BLaER1 (cell line): Measurements from ENCODE around the gene KAZN.

ENCODE experiments used
- H3K27ac ChIP-seq: shearing (Covaris generic); formaldehyde crosslinking; 2 replicates; pipeline ENCODE4 v1.8.1; 2022
- H3K27me3 ChIP-seq: shearing (Covaris generic); formaldehyde crosslinking; 2 replicates; pipeline ENCODE4 v1.8.1; 2022
- H3K36me3 ChIP-seq: shearing (Covaris generic); formaldehyde crosslinking; 2 replicates; pipeline ENCODE4 v1.8.1; 2022
- H3K4me1 ChIP-seq: shearing (Covaris generic); formaldehyde crosslinking; 2 replicates; pipeline ENCODE4 v1.8.1; 2022
- H3K4me2 ChIP-seq: shearing (Covaris generic); formaldehyde crosslinking; 2 replicates; pipeline ENCODE4 v1.8.1; 2022
- H3K4me3 ChIP-seq: shearing (Covaris generic); formaldehyde crosslinking; 2 replicates; pipeline ENCODE4 v1.8.1; 2022
- H3K9ac ChIP-seq: shearing (Covaris generic); formaldehyde crosslinking; 2 replicates; pipeline ENCODE4 v1.8.1; 2022
- H3K9me3 ChIP-seq: shearing (Covaris generic); formaldehyde crosslinking; 2 replicates; pipeline ENCODE4 v1.8.1; 2022
- H4K20me1 ChIP-seq: shearing (Covaris generic); formaldehyde crosslinking; 2 replicates; pipeline ENCODE4 v1.8.1; 2022
- Cebpa-rat ChIP-seq: shearing (Covaris generic); IDR thresholded peaks from 2 replicates; pipeline ENCODE4 v1.8.1; 2022

The KAZN gene

GRCh38 chr1:14993414-14993813, 394.9 kb downstream of the KAZN start:
- Histone ChIP-seq H3K4me3 (no peak overlapping the region), H3K9ac (no peak overlapping the region), H3K4me1 (peaks cover 57% of the 10 kb centered on the region), H3K27ac (no peak overlapping the region), H3K4me2 (peak overlapping the region; percentile 60), H3K27me3 (no peaks in the 10 kb centered on the region), H3K36me3 (no peaks in the 10 kb centered on the region), H3K9me3 (no peaks in the 10 kb centered on the region), H4K20me1 (peaks cover 55% of the 10 kb centered on the region)
- no peak for TF ChIP-seq Cebpa-rat

- Histone ChIP-seq H3K4me3 (no peak overlapping the region), H3K27me3 (no peaks in the 10 kb centered on the region), H3K9ac (0 out of 2 replicates have a peak overlapping the region, but pooled peaks have one; percentile 19), H3K4me2 (peak overlapping the region; percentile 60), H3K4me1 (peaks cover 50% of the 10 kb centered on the region), H3K27ac (peak overlapping the region; percentile 41), H3K36me3 (no peaks in the 10 kb centered on the region), H4K20me1 (peaks cover 52% of the 10 kb centered on the region), H3K9me3 (no peaks in the 10 kb centered on the region)
- 0 out of 2 replicates have a peak, but pooled peaks have one; percentile 49 for TF ChIP-seq Cebpa-rat
Measured at GRCh38 chr1:14994148-14994547, 395.7 kb downstream of the KAZN start.

GRCh38 chr1:14994841-14995437, 396.5 kb downstream of the KAZN start:
- peaks cover 47% of the 10 kb centered on the region for H3K4me1 ChIP-seq
- no peaks in the 10 kb centered on the region for H3K27me3 ChIP-seq
- peak overlapping the region; percentile 41 for H3K27ac ChIP-seq
- peaks cover 53% of the 10 kb centered on the region for H4K20me1 ChIP-seq
- TF ChIP-seq Cebpa-rat, result no peak
- H3K36me3 ChIP-seq, result no peaks in the 10 kb centered on the region
- H3K4me2 ChIP-seq, result peak overlapping the region; percentile 60
- no peak overlapping the region for H3K9ac ChIP-seq
- no peaks in the 10 kb centered on the region for H3K9me3 ChIP-seq
- no peak overlapping the region for H3K4me3 ChIP-seq

- no peaks in the 10 kb centered on the region for H3K36me3 ChIP-seq
- H3K4me1 ChIP-seq, result peaks cover 54% of the 10 kb centered on the region
- H3K27me3 ChIP-seq, result no peaks in the 10 kb centered on the region
- no peaks in the 10 kb centered on the region for H3K9me3 ChIP-seq
- peaks cover 62% of the 10 kb centered on the region for H4K20me1 ChIP-seq
- H3K4me2 ChIP-seq, result peak overlapping the region; percentile 44
- H3K4me3 ChIP-seq, result no peak overlapping the region
- TF ChIP-seq Cebpa-rat, result no peak
- peak overlapping the region; percentile 53 for H3K27ac ChIP-seq
- H3K9ac ChIP-seq, result 0 out of 2 replicates have a peak overlapping the region, but pooled peaks have one; percentile 31
Measured at GRCh38 chr1:14996133-14997050, 397.9 kb downstream of the KAZN start.

GRCh38 chr1:14997646-14998276, 399.3 kb downstream of the KAZN start:
- Histone ChIP-seq H3K9ac (no peak overlapping the region), H3K9me3 (no peaks in the 10 kb centered on the region), H3K27me3 (no peaks in the 10 kb centered on the region), H4K20me1 (peaks cover 69% of the 10 kb centered on the region), H3K36me3 (no peaks in the 10 kb centered on the region), H3K4me2 (no peak overlapping the region), H3K4me1 (peaks cover 55% of the 10 kb centered on the region), H3K27ac (no peak overlapping the region), H3K4me3 (no peak overlapping the region)
- TF ChIP-seq Cebpa-rat, result no peak

- Histone ChIP-seq H3K4me1 (peaks cover 44% of the 10 kb centered on the region), H3K36me3 (no peaks in the 10 kb centered on the region; the same call in 1 of the 2 replicates), H3K4me2 (no peak overlapping the region), H3K27me3 (no peaks in the 10 kb centered on the region), H3K4me3 (no peak overlapping the region), H4K20me1 (peaks cover 78% of the 10 kb centered on the region), H3K9me3 (no peaks in the 10 kb centered on the region), H3K27ac (no peak overlapping the region), H3K9ac (no peak overlapping the region)
- no peak for TF ChIP-seq Cebpa-rat
Measured at GRCh38 chr1:14999441-14999840, 401.0 kb downstream of the KAZN start.

- H3K9ac ChIP-seq, result no peak overlapping the region
- no peaks in the 10 kb centered on the region; the same call in 1 of the 2 replicates for H3K36me3 ChIP-seq
- no peak overlapping the region for H3K4me3 ChIP-seq
- no peaks in the 10 kb centered on the region for H3K9me3 ChIP-seq
- peaks cover 78% of the 10 kb centered on the region for H4K20me1 ChIP-seq
- H3K4me1 ChIP-seq, result peaks cover 42% of the 10 kb centered on the region
- H3K27ac ChIP-seq, result no peak overlapping the region
- TF ChIP-seq Cebpa-rat, result no peak
- no peaks in the 10 kb centered on the region for H3K27me3 ChIP-seq
- no peak overlapping the region for H3K4me2 ChIP-seq
Measured at GRCh38 chr1:15000030-15000429, 401.5 kb downstream of the KAZN start.

GRCh38 chr1:15000671-15001070, 402.2 kb downstream of the KAZN start:
- peaks cover 42% of the 10 kb centered on the region for H3K4me1 ChIP-seq
- H3K9ac ChIP-seq, result no peak overlapping the region
- no peak for TF ChIP-seq Cebpa-rat
- H3K27ac ChIP-seq, result no peak overlapping the region
- no peaks in the 10 kb centered on the region; the same call in 1 of the 2 replicates for H3K36me3 ChIP-seq
- no peak overlapping the region for H3K4me3 ChIP-seq
- peaks cover 78% of the 10 kb centered on the region for H4K20me1 ChIP-seq
- H3K27me3 ChIP-seq, result no peaks in the 10 kb centered on the region
- no peaks in the 10 kb centered on the region for H3K9me3 ChIP-seq
- no peak overlapping the region for H3K4me2 ChIP-seq

GRCh38 chr1:15001317-15001915, 402.9 kb downstream of the KAZN start:
- Histone ChIP-seq H3K9me3 (no peaks in the 10 kb centered on the region), H3K4me3 (no peak overlapping the region), H3K9ac (no peak overlapping the region), H3K4me1 (peaks cover 41% of the 10 kb centered on the region), H3K27me3 (no peaks in the 10 kb centered on the region), H4K20me1 (peaks cover 78% of the 10 kb centered on the region), H3K4me2 (no peak overlapping the region), H3K36me3 (no peaks in the 10 kb centered on the region; the same call in 1 of the 2 replicates), H3K27ac (no peak overlapping the region)
- TF ChIP-seq Cebpa-rat, result no peak
